NB4 (cell line): ENCODE results near the gene IL18BP.

Experiments
- DNase-seq: peaks from one replicate; pipeline ENCODE4 v3.0.0; 2010; ENCODE audit warnings: low read depth
- H3K4me3 ChIP-seq: one replicate; pipeline ENCODE4 v1.5.1; 2011; ENCODE audit warnings: mild to moderate bottlenecking, low read depth, low read length, moderate library complexity
- MAX ChIP-seq: IDR thresholded peaks from 2 replicates; pipeline ENCODE4 v1.6.1; 2011; ENCODE audit warnings: low read depth, low read length
- MYC ChIP-seq: IDR thresholded peaks from 2 replicates; pipeline ENCODE4 v1.6.1; 2011; ENCODE audit warnings: low read depth, low read length
- POLR2A ChIP-seq: IDR thresholded peaks from 2 replicates; pipeline ENCODE4 v1.6.1; 2011; ENCODE audit warnings: mild to moderate bottlenecking; ENCODE audit not compliant: insufficient read length; ENCODE audit errors: extremely low read depth
- TF ChIP-seq, protein P1 (sequence below): IDR thresholded peaks from one replicate; pipeline ENCODE4 v1.5.1; 2012; ENCODE audit warnings: low read depth, low read length

The IL18BP gene

GRCh38 chr11:72004515-72005346, 6.0 kb downstream of the IL18BP start:
- TF ChIP-seq, protein P1, sequence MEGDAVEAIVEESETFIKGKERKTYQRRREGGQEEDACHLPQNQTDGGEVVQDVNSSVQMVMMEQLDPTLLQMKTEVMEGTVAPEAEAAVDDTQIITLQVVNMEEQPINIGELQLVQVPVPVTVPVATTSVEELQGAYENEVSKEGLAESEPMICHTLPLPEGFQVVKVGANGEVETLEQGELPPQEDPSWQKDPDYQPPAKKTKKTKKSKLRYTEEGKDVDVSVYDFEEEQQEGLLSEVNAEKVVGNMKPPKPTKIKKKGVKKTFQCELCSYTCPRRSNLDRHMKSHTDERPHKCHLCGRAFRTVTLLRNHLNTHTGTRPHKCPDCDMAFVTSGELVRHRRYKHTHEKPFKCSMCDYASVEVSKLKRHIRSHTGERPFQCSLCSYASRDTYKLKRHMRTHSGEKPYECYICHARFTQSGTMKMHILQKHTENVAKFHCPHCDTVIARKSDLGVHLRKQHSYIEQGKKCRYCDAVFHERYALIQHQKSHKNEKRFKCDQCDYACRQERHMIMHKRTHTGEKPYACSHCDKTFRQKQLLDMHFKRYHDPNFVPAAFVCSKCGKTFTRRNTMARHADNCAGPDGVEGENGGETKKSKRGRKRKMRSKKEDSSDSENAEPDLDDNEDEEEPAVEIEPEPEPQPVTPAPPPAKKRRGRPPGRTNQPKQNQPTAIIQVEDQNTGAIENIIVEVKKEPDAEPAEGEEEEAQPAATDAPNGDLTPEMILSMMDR = no peak
- TF ChIP-seq POLR2A (no peak), MAX (no peak), MYC (no peak)
- DNase-seq = no peak
- H3K4me3 ChIP-seq = no peak overlapping the region

GRCh38 chr11:72005347-72006260, 6.9 kb downstream of the IL18BP start:
- no peak for DNase-seq
- TF ChIP-seq MYC (no peak), POLR2A (no peak), MAX (no peak)
- TF ChIP-seq, protein P1 = no peak
- no peak overlapping the region for H3K4me3 ChIP-seq

DNA sequence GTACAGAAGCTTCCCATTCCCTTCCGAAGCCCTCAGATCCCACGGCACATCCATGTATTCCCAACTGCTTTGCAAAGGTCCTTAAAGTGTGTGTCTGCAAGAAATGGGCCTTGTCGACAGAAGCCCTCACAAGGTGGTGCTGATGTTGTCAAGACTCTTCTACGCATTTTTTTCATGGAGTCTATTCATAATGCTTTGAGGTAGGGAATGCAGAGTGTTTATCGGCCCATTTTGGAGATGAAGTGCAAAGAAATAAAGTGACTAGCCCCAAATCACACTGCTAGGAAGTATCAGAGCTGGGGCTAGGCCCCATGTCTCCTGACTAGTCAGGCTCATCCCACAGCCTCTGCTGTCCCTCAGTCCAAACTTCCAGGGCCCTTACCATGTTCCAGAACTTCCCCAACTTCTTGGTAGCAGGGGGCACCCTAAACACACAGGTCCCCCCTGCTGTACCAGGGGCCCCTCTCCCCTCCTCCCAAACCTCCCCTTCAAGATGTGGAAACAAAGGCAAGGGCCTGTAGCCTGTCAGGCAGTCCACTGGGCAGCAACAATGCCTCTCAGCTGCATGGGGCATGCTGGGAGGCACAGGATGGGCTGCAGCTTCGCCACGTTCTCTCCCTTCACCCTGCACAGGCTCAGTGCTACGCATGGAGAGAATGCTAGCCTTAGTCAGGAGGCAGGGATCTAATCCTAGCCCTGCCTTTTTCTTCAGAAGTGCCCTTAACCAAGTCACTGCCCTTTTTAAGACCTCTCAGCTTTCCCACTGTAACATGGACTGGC, 7.8 kb downstream of the IL18BP start:
- TF ChIP-seq, protein P1 = no peak
- TF ChIP-seq MYC (no peak), POLR2A (no peak), MAX (no peak)
- no peak overlapping the region for H3K4me3 ChIP-seq
- DNase-seq = no peak

GRCh38 chr11:72007089-72007476, 8.4 kb downstream of the IL18BP start:
- no peak for DNase-seq
- TF ChIP-seq MAX (no peak), MYC (no peak), POLR2A (no peak)
- TF ChIP-seq, protein P1 = no peak
- H3K4me3 ChIP-seq = no peak overlapping the region

DNA sequence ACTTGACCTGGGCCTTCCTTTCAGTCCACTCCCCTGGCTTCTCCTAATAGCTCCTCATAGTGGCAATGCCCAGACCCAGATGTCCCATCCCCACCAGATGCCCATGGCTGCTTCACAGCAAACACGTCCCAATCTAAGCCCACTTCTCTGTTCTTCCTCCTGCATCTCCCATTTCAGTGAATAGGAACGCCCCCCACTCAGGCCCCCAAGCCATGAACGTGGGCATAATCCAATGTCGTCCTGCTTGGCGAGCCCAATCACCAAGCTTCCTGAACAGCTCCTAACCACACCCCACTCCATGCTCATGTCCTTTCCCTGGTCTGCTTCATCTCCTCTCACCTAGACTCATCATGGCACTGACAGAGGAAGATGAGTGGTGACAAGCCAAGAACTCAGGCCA, 8.9 kb downstream of the IL18BP start:
- no peak overlapping the region for H3K4me3 ChIP-seq
- no peak for DNase-seq
- TF ChIP-seq MAX (no peak), POLR2A (no peak), MYC (no peak)
- TF ChIP-seq, protein P1 = no peak
